Measurements from ENCODE around the gene LHX8. TPM values are rescaled to one million over a fixed set of nuclear protein-coding genes. Genes with fewer than 3 reads are reported as not detected.

The LHX8 gene
- total RNA-seq = not detected in 3 replicates
- long read RNA-seq = 0 reads

DNA sequence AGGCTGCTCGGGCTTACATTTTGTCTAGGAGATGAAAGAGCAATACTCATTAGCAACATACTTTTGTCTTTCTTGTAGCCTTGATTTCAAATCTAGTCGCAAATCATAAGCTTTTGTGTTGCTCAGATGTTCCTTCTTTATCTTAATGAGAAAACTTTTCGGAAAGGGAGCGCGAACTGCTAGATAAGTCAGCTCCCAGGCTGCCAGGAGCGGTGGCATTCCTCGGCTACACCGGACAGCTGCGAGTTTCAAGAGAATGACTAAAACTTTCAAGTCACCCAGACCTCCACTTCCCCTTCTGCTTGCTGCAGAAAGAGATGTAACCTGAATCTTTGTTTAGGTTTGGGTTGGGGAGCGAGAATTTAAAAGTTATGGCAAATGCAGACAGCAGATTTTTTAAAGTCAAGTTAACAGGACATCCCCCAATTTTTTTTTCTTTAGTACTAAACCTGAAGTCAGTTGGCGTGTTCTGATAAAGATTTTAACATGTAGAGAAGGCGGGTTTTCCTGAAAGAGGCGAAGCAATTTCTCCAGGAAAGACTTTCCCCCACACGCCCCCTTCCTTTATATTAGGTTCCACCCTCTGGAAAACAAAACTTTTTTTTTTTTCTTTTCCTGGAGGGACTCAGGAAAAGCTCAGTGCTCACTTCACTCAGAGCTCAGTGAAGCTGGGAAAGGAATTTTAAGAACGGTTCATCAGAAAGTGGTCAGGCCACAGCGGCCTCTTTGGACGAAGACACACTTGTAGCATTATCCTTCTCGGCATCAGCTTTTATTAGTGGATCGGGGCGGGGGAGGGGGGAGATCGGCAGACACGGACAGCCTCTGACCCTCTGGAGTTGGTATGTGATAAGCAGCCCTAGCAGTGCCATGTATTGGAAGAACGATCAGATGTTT, at the start of gene LHX8:
Gene LHX8, plus strand, starts transcription at position 639 of the 897 bp plus-strand sequence. CDS start 2,227 bp downstream, outside the sequence.
- Mint-ChIP-seq H3K27me3 (ENCODE audit: low read depth) (peaks cover 90% of the 10 kb centered on the region), H3K27ac (ENCODE audit: unreplicated experiment) (no peak within 1 kb of the TSS), H3K36me3 (ENCODE audit: low read depth) (peaks cover 3% of the 10 kb centered on the region), H3K9me3 (ENCODE audit: low read depth) (no peaks in the 10 kb centered on the region), H3K4me3 (ENCODE audit: unreplicated experiment) (peak within 1 kb of the TSS; percentile 4), H3K4me1 (ENCODE audit: low read depth) (peaks cover 36% of the 10 kb centered on the region)
- TF ChIP-seq, protein P1, sequence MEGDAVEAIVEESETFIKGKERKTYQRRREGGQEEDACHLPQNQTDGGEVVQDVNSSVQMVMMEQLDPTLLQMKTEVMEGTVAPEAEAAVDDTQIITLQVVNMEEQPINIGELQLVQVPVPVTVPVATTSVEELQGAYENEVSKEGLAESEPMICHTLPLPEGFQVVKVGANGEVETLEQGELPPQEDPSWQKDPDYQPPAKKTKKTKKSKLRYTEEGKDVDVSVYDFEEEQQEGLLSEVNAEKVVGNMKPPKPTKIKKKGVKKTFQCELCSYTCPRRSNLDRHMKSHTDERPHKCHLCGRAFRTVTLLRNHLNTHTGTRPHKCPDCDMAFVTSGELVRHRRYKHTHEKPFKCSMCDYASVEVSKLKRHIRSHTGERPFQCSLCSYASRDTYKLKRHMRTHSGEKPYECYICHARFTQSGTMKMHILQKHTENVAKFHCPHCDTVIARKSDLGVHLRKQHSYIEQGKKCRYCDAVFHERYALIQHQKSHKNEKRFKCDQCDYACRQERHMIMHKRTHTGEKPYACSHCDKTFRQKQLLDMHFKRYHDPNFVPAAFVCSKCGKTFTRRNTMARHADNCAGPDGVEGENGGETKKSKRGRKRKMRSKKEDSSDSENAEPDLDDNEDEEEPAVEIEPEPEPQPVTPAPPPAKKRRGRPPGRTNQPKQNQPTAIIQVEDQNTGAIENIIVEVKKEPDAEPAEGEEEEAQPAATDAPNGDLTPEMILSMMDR (IDR thresholded peaks at IDR 0.05) = no peak
- DNase-seq (ENCODE audit: low spot score) = no peak

DNA sequence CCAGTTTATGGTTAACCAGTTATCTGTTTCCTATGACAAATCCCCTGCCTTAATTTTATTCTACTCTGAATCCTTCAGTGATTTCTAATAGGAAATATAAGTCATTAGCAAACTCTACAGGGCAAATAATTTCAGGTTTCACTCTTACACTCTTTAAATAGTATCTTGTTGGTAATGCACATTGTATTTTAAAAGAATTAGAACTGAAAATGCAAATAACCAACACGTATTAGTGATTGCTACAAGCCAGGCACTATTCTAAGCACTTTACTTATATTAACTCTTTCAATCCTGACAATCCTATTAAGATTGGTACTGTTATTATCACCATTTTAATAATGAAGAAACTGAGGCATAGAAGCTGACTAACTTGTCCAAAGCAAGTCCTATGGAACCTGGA, 48.3 kb upstream of the LHX8 start:
- Mint-ChIP-seq H3K9me3 (ENCODE audit: low read depth) (peaks cover 6% of the 10 kb centered on the region), H3K36me3 (ENCODE audit: low read depth) (no peaks in the 10 kb centered on the region), H3K4me3 (ENCODE audit: unreplicated experiment) (no peak overlapping the region), H3K4me1 (ENCODE audit: low read depth) (peaks cover 26% of the 10 kb centered on the region), H3K27me3 (ENCODE audit: low read depth) (peaks cover 3% of the 10 kb centered on the region), H3K27ac (ENCODE audit: unreplicated experiment) (no peak overlapping the region)
- DNase-seq (ENCODE audit: low spot score) = no peak
- TF ChIP-seq, protein P1 (IDR thresholded peaks at IDR 0.05) = no peak

- H3K36me3 Mint-ChIP-seq (ENCODE audit: low read depth) = no peaks in the 10 kb centered on the region
- no peak overlapping the region for H3K27ac Mint-ChIP-seq (ENCODE audit: unreplicated experiment)
- DNase-seq (ENCODE audit: low spot score) = no peak
- TF ChIP-seq, protein P1 (IDR thresholded peaks at IDR 0.05) = no peak
- no peak overlapping the region for H3K4me3 Mint-ChIP-seq (ENCODE audit: unreplicated experiment)
- peaks cover 26% of the 10 kb centered on the region for H3K4me1 Mint-ChIP-seq (ENCODE audit: low read depth)
- peaks cover 3% of the 10 kb centered on the region for H3K27me3 Mint-ChIP-seq (ENCODE audit: low read depth)
- peaks cover 4% of the 10 kb centered on the region for H3K9me3 Mint-ChIP-seq (ENCODE audit: low read depth)
Observed at GRCh38 chr1:75087278-75087677, 46.9 kb upstream of the LHX8 start.

- DNase-seq (ENCODE audit: low spot score) = no peak
- no peak overlapping the region for H3K27ac Mint-ChIP-seq (ENCODE audit: unreplicated experiment)
- H3K36me3 Mint-ChIP-seq (ENCODE audit: low read depth) = no peaks in the 10 kb centered on the region
Observed at GRCh38 chr1:75092141-75092540, 42.0 kb upstream of the LHX8 start.

DNA sequence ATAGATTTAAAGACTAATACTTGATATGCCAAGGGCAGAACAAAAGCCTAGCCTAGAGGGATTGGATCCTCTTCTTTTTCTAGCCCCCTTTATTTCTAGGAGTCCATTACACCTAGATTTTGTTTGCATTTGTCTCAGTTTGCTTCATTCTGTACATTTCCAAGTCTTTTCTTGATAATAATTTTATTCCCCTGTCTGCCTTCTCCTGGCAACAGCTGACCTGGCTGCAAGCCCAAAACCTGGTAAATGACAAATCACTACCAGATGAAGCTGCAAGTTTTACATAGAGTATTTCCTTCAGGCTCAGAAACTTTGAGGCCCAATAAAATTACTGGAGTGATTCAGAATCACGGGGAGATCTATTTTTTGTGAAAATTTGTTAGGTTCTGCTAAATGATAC, 36.5 kb upstream of the LHX8 start:
- H3K9me3 Mint-ChIP-seq (ENCODE audit: low read depth) = no peaks in the 10 kb centered on the region
- H3K27me3 Mint-ChIP-seq (ENCODE audit: low read depth) = peaks cover 2% of the 10 kb centered on the region
- H3K27ac Mint-ChIP-seq (ENCODE audit: unreplicated experiment) = no peak overlapping the region
- H3K4me1 Mint-ChIP-seq (ENCODE audit: low read depth) = peaks cover 10% of the 10 kb centered on the region
- H3K4me3 Mint-ChIP-seq (ENCODE audit: unreplicated experiment) = no peak overlapping the region
- TF ChIP-seq, protein P1 (IDR thresholded peaks at IDR 0.05) = no peak
- H3K36me3 Mint-ChIP-seq (ENCODE audit: low read depth) = no peaks in the 10 kb centered on the region
- DNase-seq (ENCODE audit: low spot score) = no peak

More at GRCh38 chr1:75092141-75092540, 42.0 kb upstream of the LHX8 start:
- Mint-ChIP-seq H3K9me3 (ENCODE audit: low read depth) (peaks cover 7% of the 10 kb centered on the region), H3K27me3 (ENCODE audit: low read depth) (peaks cover 3% of the 10 kb centered on the region), H3K4me3 (ENCODE audit: unreplicated experiment) (no peak overlapping the region), H3K4me1 (ENCODE audit: low read depth) (no peaks in the 10 kb centered on the region)
- TF ChIP-seq, protein P1 (IDR thresholded peaks at IDR 0.05) = no peak
